Stimulated activated CD8-positive, alpha-beta memory T cell treated with anti-CD3 and anti-CD28 coated beads, Interleukin-4, amount 100 ng/mL, for 1 hour (primary cell): ENCODE data around the gene CACNA1D.

Experiments used
- DNase-seq, 2 donors: peaks; one replicate each; pipeline ENCODE4 v3.0.0-alpha.2; 2020; ENCODE audit warnings: low read depth in 2 of 2, low spot score in 1 of 2

CACNA1D gene

DNA sequence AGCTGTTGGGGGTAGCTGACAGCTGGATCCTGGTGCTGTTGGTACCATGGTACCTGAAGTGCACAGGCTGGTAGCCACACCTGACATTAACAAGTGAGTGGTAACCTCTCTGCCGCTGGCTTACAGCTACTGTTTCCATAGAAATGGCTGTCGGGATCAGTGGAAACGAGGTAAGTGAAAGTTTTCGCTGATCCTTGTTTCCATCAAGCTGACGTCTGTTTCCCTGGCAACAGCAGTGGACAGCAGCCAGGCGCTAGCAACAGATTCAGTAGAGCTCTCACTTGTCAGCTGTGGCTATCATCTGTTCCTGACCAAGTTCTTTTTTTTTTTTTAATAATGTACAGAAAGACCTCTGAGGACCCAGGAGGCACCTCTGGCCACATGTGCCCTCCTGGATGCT is 185.6 kb downstream of the CACNA1D start:
- DNase-seq = no peak

DNA sequence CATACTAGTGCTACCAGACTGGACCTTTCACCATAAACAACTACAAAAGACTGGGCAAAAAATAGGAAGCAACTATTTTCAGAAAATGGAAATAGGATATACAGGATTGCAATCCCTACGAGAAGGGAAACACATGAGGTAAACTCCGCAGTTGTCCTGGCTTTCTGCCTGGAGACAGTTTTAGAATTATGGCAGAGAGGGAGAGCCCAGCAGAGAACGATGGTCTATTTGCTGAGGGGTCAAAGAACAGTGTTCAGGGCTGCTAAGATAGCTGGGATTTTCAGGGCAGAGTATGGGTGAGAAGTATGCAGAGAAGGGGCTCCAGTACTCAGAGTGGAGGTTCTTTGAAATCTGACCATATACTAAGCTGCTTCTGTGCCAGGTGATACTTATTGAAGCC is 188.4 kb downstream of the CACNA1D start:
- DNase-seq = no peak

DNA sequence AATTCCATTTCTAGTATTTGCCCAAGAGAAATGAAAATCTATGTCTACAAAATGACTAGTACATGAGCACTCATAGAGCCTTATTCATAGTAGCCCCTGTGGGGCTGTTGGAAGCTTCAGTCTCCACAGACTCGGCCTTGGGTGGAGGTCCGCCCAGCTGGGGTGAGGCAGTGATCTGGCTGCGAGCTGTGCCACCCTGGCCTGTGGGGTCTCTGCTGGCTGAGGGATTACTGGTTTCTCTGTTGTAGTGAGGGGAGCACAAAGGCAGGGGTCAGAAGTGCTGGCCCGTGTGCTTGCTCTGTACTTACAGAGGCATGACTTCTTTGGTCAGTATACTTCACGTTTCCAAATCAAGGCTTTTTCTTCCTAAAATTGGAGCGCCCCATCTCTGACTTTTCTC is 193.7 kb downstream of the CACNA1D start:
- DNase-seq = no peak

DNA sequence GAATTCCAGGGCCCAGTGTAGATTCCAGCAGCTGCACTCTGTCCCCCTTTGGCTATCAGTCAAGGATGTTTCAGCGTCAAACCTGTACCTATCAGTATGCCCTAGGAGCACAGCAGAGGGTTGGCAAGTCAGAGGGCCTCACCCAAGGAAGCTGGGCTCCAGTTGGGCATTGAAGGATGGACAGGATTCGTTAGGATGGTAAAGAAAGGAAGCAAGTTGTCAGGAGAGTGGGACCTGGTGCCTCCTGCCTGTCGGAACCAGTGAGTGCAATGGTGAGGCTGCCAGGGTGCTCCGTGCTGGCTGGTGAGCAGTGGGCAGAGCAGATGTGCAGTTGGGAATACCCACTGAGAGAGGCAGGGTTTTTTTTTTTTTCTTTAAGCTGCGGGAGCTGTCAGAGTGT is 194.6 kb downstream of the CACNA1D start:
- DNase-seq = no peak

DNA sequence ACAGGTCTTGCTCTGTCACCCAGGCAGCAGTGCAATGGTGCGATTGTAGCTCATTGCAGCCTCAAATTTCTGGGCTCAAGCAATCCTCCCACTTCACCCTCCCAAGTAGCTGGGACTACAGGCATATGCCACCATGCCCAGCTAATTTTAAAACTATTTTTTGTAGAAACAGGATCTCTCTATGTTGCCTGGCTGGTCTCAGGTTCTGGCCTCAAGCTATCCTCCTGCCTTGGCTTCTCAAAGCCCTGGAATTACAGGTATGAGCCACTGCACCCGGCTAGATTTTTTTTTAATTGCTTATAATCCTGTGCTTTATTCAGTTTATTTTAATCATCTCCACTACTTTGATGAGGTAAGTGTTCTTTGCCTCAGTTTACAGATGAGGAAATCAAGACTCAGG is 195.3 kb downstream of the CACNA1D start:
- DNase-seq = no peak

DNA sequence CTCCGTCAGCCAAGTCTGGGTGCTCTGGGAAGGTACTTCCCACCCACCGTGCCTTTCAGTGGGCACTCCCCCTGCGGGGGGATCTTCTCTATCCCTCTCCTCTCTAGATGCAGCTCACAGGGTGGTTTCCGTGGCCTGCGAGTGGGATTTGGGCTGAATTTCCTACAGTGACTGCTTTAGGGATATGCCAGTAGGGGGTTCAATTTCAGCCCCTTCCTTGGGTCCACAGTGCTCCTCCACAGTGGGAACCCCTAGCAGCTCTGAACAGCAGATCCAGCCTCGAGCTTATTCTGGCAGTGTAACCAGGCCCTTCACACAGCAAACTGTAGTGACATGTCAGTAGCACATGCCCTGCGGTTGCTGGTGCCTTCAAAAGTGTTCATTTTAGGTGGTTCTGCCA is 196.1 kb downstream of the CACNA1D start:
- DNase-seq = no peak

DNA sequence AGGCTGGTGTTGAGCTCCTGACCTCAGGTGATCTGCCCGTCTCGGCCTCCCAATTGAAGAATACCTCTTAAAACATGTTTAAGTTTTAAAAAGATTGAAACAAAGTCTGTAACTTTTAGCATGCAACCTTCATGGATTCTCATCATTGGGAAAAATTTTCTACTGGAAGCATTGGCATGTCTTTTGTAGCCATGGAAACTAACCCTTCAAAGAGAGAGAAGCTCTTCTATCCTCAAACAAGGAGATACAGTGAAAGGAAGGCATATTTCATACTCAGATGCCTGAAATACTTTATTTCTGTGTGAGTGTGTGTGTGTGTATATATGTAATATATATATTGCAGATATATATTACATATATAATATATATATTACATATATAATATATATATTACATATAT is 196.9 kb downstream of the CACNA1D start:
- DNase-seq = no peak

DNA sequence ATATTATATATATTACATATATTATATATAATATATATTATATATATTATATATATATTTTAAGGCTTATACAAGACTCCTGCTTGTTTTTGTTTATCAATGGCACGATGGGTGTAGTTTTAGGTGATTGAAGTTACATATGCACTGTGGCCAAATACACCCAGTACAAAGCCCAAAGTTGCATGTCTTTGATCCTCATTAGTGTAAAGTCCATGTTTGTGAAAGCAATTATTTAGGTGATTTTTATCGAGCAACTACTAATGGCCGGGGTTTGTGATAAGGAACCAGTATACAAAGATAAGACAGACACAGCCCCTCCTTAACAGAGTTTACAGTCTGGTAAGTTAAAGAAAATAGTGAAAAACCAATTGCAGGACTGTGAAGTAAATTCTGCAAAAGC is 197.5 kb downstream of the CACNA1D start:
- no peak for DNase-seq

DNA sequence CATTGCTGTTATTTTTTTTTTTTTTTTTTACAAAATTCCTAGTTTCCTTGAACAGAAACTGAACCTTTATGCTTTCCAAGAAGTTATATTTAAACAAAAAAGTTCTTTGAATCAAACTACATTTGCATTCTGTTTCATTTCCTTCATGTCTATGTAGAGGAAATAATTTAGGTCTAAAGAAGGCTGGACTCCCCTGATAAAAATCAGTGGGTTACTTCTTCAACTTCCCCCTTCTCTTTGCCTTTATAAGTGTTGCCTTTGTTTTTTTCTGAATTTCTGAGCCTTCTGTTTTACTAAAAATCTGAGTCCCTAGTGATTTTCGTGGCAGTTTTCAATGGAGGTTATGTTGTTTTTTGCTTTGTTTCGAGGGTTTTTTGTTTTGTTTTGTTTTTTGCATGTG is 199.0 kb downstream of the CACNA1D start:
- DNase-seq = no peak

DNA sequence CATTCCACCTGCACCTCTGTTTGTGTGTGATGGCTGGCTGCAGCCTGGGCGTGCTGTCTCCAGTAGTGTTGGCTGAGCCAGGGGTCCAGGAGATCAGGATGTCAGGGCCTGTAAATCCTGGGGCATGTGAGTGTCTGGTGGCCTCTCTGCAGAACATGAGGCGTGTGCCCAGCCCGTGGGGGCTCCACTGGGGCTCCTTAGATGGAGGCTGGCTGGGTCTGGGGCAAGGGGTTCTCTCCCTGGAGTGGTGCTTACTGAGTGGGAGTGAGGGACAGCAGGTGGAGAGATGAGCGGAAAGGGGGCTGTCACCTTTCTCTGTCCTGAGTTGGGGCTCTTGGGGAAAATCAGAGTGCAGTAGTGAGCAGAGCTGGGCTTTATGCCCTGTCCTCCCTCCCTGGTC is 199.6 kb downstream of the CACNA1D start:
- DNase-seq = no peak

DNA sequence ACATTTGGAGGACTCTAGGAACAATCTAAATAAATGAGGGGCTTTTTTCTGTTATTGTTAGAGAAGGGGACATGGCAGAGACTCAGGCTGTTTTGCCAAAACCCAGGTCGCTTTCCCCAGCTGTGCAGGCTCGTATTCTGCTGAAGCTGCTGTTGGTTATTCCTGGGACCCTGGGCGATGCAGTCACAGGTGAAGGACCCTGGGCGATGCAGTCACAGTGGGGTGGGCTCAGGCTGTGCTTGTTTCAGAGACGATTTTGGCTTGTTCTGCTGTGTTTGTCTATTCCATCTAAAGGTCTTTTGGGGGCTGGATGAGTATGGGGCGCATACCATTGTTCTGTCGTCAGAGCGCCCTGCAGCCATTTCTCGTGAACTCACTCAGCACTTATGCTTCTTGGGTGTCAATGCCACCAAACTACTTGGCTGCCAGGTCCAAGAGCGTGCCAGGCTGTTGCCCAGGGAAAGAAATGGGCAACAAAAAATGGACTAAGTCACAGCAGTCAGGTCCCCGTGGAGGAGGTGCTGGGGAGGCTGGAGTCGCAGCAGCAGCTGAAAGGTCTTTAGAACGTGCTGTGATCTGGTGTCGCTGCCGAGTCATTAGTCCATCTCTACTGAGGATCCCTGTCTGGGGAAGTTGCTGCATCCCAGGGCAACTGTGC is 200.4 kb downstream of the CACNA1D start:
- no peak for DNase-seq

DNA sequence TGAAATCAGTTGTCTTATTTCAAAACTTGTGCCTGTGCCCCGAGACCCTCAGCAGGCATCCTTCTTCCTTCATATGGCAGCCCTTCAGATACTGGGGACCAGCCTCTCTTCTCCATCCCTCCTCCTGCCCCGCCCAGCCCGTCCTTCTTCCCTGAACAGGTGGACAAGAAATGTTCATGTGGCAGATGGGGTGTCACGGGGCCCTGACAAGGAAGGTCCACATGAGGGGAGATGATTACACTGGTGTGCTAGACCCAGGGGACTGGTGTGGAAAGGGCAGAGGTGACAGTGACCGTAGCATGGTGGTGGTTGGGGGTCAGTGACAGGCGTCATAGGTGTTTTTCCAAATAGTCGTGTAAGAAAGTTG is 200.9 kb downstream of the CACNA1D start:
- no peak for DNase-seq

DNA sequence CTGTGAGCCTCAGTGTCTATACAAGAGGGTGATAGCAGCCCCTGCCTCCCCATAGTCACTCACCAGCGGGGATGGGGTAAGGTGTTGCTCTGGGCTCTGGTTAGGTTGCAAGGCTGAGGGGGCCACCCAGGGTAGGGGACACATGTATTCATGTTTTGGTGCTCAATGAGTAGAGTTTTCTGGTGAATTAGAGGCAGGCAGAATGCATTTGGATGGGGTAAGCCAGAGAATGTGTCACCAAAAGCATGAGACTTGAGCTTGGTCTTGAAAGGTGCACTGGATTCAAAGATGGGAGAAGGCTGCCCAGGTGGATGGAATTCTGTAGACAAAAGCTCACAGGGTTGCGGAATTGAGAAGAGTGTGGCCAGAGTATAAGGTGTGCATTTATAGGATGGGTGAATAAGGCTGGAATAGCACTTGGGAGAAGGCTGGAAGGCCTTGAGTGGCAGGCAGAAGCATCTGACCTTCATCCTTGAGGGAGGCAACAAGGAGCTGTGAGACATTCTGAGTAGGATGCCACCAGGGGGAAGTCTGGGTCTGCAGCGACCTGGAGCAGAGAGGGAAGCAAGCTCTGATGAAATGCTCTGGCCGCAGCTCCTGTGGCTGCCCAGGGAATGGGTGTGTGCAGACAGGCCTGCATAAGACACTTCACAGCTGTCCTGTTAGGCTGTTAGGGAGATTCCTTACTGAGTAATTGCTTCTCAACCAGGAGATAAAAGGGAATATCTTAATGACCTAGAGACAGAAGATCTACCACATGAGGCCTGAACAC is 202.2 kb downstream of the CACNA1D start:
- no peak for DNase-seq

DNA sequence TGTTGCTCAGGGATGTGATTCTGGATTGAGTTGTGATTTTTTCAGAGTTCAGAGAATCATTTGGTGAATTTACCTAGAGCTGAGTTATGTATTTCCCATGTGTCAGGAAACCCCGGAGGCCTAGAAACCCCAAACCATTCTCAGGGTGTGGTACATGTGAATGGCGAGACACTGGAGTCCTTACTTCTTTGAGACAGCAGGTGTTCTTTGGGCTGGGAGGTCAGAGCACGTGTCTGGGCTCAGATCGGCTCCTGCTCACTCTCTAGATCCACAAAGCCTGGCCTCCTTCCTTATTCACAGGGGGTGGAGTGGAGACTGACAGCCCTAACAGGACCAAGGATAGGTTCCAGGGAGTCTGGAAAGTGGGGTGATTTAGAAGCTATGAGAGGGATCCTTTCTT is 206.0 kb downstream of the CACNA1D start:
- no peak for DNase-seq

DNA sequence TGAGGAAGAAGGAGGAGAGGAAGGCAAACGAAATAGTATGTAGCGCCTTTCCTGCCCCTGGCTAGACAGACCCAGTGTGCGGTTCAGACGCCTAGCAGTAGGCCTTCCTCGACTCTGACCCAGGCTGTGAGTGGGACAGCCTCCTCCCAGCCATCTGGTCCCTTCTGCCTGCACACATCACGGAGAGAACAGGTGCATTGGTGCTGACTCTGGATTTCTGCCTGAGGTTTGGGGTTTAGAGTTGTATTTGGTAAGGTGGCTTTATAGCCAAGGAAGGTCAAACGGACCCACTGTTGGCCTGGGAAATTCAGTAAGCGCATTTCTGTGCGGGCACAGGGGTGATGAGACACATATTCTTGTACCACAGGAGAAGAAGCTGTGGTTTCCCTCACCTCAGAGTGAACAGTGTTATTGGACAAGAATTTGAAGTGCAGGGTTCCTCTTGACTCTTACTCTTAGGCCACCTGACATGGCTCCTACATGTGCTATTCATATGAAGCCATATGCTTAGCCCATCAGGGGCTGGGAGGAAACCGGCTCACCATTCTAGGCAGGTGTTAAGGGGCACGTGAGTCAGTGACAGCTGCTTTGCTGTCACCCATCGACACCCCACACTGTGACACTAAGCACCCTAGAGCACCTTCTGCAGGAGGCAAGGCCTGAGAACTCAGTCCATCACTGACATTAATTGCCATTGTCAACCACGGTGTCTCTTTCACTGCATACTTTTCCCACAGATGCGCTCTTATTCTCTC is 208.5 kb downstream of the CACNA1D start:
- DNase-seq = no peak

DNA sequence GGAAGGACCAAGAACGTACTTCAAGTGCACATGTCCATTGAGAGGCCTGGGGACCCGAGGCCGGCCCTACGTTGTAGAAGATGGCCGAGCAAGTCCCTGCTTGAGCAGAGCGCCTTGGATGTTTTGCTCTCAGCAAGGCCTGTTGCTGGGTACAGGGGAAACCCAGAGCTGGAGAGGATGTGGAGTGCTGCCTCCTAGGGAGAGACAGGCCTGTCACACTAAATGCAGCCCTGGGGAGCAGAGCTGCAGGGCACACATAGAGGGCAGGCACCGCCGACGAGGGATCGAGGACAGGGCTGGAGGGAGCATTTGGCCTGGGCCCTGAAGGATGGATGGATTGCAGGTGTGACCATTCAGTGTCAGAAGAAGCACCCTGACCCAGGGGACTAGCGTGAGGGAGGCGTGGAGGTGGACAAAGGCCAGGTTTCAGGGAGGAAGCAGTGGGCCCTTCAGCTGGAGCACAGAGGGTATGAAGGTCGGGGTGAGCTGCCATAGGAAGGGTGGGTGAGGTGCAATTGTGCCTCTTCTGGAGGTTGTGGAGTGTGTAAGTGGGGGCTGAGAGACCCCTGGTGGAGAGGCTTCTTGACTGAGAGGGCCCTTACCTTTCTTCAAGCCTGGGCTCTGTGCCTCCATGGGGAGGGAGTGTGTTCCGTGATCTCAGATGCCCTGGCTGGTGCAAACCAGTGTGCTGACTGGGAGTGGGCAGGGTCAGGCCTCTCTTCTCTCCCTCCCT is 209.4 kb downstream of the CACNA1D start:
- no peak for DNase-seq

DNA sequence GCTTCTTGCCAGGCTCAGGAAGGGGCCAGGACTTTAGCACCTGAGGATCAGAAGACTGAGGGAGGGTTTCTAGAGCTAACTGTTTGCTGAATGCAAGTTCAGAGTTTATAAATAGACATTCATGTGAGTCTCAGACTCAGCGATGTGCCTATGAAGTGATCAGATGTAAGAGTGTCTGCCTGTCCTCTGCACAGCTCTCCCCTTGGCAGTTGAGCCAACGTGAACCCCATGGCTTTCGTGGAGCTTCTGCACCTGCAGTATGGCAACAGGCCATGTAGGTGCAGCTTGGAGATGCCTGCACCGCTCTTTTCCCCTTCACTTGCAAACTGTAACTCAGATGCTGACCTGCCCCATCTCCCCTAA is 209.9 kb downstream of the CACNA1D start:
- DNase-seq = no peak

DNA sequence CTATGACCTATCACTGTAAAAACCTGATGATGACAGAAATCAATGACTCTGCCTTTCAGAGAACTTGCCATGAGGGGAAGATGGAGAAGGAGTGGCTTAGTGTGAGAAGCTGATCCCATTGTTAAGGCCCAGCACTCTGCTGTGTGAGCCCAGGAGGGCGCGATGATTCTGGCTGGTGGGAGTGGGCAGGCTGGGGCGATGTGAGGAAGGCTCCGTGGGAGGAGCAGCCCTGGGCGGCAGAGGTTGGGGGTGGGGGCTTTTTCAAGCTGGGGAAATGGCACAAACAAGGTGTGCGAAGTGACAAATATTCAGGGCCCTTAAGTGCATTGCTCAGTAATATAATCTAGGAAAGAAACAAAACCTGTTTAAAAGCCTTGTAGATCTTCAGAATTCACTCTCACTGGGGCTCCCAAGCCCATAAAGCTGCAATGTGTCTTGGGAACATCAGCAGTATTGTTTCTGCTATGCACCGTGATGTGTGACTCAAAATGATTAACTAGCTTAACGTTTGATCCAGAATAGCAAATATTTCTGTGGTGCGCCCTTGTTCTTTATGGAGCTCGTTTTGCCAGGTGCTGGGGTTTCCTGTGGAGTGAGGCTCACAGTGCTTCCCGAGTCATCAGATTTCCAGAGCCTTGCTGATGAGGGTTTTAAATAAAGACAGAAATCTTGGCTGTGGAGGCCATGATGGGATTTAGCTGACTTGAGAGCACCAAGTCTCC is 210.8 kb downstream of the CACNA1D start:
- DNase-seq = no peak

DNA sequence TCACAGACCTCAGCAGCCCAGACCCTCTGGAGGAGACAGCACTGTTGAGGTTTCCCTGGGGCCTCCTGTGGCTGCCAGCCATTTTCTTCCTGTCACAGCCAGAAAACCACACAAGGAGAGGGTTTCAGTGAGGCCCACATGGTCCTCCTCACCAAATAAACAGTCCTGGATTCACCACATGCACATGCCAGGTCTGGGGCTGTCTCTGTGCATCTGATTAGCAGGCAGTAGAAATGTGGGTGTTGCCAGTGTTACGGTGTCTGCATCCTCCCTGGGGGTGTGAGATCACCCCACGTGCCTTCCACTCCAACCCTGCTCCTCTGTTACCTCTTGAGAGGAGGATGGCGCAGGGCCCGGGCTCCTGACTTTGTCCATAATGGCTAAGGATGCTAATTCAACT is 211.4 kb downstream of the CACNA1D start:
- no peak for DNase-seq

DNA sequence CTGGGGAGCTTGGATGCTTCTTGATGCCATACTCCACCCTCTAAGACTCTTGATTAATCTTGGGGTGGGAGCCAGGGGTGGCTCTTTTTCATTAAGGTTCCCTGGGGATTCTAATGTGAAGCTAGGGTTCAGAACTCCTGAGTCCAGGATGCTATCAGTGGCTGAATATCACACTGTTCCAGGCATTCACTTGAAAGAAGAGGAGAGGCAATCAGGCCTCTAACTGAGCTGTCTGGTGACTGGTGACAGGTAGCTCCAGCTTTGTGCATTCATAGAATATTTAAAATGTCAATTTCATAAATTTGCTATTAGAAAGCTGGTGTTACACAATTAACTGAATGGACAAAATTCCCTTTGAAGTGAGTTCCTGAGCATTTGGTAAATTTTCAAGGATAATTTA is 212.8 kb downstream of the CACNA1D start:
- no peak for DNase-seq

DNA sequence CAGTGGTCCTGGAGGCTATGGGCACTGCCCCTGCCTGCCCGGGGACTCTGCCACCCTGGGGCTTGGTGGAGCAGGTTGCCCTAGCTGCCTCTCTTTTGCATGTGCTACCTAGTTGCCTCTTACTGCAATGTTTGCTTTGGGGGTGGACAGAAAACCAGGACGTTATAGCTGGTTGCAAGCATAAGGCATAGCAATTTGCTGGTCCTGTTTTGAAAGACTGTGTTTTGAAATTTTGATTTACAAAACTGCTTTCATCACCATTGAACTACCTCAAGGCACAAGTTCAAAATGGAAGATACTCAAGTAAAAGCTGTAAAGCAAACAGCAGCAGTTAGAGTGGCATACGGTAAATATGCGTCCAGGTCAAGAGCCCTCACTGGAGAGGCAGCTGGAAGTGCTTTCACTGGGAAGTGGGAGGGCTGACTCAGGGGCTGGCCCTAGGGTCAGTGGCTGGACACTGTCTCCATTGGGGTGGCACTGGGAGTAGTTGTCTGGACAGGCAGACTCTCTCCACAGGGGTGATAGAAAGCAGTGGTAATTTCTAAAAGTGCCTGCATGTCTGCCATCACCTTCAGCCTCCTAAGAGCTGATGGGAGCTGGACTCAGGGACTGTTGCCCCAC is 213.7 kb downstream of the CACNA1D start:
- no peak for DNase-seq
